T follicular helper cell (primary cell): ENCODE results near the gene HLTF.

Experiments used
- DNase-seq: peaks from one replicate; pipeline ENCODE4 v3.0.0-alpha.2; 2020; ENCODE audit warnings: low read depth

Gene HLTF

GRCh38 chr3:149085828-149086231 lies 503 bp downstream of the HLTF start:
- no peak for DNase-seq

DNA sequence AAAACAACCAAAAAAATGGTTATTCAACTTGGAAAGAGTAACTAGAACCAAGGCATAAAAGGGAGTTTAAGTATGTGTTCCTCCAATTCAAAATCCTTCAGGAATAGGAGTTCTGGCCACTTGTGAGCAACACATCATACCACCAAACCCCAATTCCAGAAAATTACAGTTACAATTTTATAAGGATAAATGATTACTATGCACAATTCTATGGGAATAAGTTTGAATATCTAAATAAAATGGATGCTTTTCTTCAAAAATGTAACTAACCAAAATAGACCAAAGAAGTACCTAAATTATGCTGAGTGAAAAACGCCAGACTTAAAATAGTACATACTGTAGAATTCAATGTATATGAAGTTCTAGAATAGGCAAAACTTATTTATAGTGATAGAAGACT lies 4.6 kb downstream of the HLTF start:
- DNase-seq, result no peak

GRCh38 chr3:149080699-149081091 lies 5.6 kb downstream of the HLTF start:
- no peak for DNase-seq

DNA sequence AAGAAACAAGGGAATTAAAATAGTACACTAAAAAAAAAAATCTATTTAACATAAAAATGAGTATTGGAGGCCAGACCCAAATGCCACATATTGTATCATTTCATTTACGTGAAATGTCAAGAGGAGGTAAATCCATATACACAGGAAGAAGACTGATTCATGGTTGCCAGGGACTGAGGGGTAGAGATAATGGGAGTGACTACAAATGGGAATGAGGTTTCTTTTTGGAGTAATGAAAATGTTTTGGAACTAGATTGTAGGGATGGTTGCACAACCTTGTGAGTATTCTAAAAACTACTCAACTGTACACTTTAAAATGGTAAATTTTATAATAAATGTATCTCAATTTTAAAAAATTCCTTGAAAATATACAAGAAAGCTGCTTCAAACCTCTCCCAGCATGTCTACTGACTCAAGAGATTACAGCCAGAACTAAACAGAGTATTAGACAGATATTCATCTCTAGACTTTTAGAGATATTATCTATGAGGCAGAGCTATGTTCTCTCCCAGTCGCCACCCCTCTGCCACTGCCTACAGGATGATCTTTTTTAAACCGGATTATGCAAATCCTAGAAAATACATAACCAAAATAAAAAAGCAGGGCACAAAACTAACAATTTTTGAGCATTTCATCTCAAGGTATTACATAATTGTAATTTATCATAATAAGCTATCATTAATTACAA lies 6.2 kb downstream of the HLTF start:
- DNase-seq, result no peak

DNA sequence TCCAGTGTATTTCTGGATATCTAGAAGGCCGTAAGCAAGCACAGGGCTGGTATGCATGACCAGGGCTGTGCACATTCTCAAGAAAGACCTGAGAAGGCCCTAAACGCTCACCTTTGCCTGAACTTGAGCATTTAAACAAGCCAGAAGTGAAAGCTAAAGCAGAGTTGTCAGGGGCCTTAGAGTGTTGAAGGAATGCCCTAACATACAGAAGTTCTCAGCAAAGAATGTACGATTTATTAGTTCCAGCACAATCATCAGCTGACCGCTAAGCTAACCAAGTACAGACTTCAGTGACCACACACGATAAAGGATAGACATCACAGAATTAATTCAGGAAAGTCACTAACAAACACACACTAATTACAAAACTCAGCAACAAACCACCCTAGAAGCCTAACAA lies 8.7 kb downstream of the HLTF start:
- DNase-seq, result no peak

DNA sequence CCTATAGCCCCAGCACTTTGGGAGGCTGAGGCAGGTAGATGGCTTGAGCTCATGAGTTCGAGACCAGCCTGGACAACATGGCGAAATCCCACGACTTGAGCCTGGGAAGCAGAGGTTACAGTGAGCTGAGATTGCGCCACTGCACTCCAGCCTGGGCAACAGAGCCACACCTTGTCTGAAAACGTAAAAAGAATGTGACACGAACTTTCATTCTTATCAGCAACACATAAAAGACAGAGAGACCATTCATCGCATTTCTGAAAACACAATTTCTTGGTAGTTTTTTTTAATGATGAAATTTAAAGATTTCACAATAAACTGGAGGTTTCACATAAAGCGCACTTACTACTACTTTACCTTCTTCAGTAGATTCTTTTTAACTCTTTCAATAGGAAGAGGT lies 18.4 kb downstream of the HLTF start:
- no peak for DNase-seq

GRCh38 chr3:149061776-149062175 lies 24.6 kb downstream of the HLTF start:
- DNase-seq, result no peak

- DNase-seq, result no peak
Observed at GRCh38 chr3:149058602-149059001, 27.7 kb downstream of the HLTF start.

DNA sequence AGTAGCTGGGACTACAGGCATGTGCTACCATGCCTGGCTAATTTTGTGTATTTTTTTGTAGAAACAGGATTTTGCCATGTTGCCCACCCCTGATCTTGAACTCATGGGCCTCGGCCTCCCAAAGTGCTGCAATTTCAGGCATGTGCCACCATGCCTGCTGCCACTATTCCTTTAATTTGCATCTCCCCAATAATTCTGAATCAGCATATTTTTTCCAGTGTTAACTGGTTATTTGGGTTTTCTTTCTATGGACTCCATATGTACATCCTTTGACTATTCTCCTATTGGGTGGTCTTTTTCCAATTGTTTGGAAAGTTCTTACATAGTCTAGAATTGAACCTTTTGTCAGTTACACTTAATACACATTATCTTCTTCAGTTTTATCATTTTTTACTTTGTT lies 28.1 kb downstream of the HLTF start:
- DNase-seq, result no peak

DNA sequence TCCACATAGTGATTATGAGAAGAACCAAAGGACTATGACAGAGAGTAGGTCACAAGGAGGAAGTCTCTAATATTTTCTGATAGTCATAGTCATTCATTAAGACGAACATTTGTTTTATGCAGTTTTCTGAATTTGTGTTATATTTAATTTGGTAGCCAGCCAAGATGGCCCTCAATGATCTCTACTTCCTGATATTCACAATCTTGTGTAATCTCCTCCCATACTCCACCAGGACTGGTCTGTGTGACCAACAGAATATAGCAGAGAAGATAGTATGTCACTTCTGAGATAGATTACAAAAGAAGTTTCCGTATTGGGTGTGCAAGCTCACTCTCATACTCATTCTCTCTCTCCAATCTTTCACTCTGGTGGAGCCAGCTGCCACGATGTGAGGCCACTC lies 30.8 kb downstream of the HLTF start:
- DNase-seq, result no peak

GRCh38 chr3:149044339-149045083 lies 41.8 kb downstream of the HLTF start:
- no peak for DNase-seq

DNA sequence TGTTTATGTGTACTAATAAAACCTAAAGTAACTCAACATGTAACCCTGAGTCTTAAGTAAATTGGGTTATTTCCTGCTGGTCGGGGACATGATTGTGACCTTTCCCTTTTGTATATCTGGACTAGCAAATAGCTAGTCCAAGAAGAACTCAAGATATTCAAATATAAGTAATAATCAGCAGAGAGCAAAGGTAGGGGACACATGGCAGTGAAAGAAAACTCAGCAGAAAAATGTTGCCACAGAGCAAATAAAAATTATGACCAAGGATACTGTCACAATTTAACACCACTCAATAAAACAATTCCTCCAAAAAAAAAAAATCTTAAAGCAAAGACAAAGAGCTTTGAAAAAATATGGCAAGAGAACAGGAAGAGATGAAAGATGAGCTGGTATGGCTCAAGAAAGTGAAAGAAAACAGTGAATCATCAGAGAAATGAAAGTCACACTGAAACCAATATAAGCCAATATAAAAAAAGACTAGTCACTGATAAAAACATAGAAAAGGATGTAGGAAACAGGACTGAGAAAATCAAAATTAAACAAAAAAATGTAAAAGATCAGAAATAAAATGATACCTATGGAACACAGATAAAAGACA lies 43.4 kb downstream of the HLTF start:
- no peak for DNase-seq

- DNase-seq, result no peak
Observed at GRCh38 chr3:149038322-149038721, 48.0 kb downstream of the HLTF start.

GRCh38 chr3:149037684-149038083 lies 48.6 kb downstream of the HLTF start:
- DNase-seq, result no peak

DNA sequence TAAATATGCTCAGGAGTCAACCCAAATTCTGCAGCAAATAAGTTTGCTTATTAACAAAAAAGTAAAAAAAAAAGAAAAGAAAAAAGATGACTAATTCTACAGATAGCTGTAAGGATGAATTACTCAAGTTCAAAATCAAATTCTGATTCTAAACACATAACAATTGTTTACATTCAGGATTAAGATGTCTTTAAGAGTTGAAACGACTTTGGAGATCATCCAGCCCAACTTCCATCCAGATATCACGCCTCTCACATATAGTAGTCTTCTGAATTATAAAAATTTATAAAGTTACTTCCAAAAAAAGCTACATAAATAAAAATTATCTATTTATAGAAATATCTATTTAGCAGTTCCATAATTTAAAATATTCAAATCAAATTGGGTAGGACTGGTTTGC lies 55.2 kb downstream of the HLTF start:
- no peak for DNase-seq

DNA sequence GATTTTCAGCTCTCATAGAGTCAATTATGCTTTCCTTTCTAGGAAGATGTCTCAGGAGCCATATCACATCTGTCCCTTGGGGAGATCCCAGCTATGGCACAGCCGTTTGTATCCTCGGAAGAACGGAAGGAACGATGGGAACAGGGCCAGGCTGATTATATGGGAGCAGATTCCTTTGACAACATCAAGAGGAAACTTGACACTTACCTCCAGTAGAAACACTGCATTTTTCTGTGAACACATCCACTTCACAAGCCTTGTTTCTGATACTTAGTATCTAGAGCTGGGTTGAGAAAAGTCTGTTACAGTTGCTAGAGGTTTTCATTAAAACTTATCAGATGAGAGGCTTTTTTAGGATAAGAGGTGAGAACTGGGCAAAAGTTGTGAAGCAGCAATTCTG lies 59.6 kb downstream of the HLTF start:
- DNase-seq, result no peak

- DNase-seq, result no peak
Observed at GRCh38 chr3:149023951-149024350, 62.4 kb downstream of the HLTF start.

DNA sequence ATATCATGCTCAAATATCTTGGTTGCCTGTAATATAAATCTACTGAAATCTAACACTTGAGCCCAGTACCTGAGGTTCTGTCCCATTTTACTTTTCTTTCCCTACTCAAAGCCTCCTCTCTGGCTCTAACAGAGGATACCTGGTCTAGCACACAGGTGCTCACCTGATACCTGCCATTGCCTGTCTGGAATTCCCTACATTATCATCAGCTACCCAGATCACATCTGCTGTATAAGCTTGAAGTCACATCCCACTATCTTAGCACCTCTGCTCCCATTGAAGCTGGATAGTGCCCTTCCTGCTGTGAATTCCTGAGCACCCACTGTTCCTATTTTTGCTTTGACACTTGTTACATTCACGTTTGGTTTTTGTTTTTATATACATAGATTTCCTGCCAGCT lies 64.5 kb downstream of the HLTF start:
- no peak for DNase-seq

DNA sequence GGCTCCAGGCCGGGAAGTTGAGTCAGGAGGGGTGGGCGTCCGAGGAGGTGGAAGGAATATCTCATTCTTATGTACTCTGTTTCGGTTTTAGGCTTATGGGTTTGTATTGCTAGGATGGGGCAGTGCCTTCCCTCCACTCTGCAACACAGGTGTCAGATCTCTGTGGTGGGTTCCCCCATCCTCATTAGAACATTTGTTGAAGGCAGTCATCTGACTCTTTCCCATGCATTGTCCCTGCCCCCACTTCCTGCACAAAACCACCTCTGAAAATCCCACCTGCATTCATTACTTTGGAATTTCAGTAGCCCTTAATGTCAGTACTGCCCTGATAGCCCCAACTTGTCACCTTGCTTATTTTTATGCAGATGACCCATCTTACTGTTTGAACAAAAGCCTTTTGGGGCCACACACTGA lies 65.5 kb downstream of the HLTF start:
- DNase-seq, result no peak

DNA sequence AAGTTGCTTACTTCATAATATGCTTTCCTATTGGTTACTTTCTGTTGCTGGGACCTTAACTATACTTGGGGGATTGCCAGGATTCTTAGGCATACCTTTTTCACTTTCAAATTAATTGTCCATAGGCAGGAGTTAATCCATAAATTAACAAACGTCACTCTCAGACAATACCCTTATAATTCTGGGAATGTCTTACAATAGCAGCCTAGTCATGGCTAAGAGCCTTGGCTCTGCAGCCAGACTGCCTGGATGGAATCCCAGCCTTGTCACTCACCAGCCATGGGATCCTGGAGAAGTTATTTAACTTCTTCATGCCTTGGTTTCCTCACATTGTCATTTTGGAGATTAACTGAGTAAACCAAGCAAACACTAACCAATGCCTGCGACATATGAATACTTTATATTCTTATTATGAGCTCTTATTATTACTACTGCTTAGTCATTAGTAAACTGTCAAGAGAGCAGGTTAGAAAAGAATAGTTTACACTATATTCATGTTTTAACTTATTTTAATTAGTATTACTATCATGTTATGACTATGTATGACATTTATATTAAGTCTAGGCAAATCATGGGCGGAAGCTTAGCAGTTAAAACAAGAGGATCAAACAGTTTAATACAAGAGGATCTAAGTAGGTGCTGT lies 66.0 kb downstream of the HLTF start:
- no peak for DNase-seq

DNA sequence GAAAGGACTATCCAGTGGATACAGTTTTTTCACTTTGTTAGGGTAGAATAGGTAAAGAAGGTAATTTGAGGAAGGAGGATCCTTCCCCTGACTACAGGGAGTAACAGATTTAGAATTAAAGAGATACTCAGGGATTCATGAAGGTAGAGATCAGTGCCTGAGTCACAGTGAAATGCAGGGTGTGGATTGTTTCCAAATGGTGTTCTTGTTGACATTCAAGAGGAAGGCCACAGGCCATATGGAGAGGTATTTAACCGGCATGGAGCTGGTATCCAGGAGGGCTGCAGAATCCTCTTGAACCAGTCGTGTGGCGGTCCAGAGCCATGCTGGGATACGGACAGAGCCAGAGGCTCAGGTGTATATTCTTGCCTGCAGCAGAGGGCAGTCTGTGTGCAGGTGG lies 66.8 kb downstream of the HLTF start:
- DNase-seq, result no peak

DNA sequence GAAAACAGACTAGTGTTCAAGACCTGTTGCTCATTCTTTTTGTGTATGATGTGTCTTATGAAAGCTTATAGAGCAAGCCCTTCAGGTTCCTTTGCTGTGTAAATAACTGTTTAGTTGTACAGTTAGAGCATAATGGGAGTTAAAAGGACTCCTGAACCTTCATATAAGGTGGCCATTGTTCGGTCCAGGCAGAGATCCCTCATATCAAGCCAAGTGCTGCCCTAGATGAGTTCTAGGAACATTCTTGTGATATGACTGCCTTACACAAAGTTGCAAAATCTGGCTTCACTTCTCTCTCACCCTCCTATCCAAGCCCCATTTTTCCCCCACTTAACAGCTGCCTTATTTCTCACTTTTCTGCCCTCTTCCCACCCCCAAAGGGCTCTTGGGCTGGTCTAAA lies 68.1 kb downstream of the HLTF start:
- DNase-seq, result no peak
